Suprapubic skin (tissue), 4 donors: ENCODE results near the gene HDAC7.

ENCODE experiments used
- EP300 ChIP-seq: sonication (generic); formaldehyde crosslinking; IDR thresholded peaks from one replicate; pipeline ENCODE4 v1.6.1; 2017; ENCODE audit warnings: antibody characterized with exemption
- POLR2A ChIP-seq, 2 donors: fragments of 450-650 bp; IDR thresholded peaks; one replicate each; pipeline ENCODE4 v1.6.1; 2017; ENCODE audit warnings: antibody characterized with exemption in 2 of 2, mild to moderate bottlenecking in 2 of 2, moderate library complexity in 2 of 2
- POLR2AphosphoS5 ChIP-seq, 3 donors: sonication (generic); formaldehyde crosslinking; IDR thresholded peaks; one replicate each; pipeline ENCODE4 v1.6.1; 2017; ENCODE audit warnings: antibody characterized with exemption in 3 of 3
- TF ChIP-seq, protein P1 (sequence below), 2 donors: fragments of 200-600 bp in 1 of 2; fragments of 450-650 bp in 1 of 2; sonication (generic) in 1 of 2; IDR thresholded peaks; one replicate each; pipeline ENCODE4 v1.5.1; 2016 to 2019; ENCODE audit warnings: antibody characterized with exemption in 2 of 2, mild to moderate bottlenecking in 1 of 2, moderate library complexity in 1 of 2

DNA sequence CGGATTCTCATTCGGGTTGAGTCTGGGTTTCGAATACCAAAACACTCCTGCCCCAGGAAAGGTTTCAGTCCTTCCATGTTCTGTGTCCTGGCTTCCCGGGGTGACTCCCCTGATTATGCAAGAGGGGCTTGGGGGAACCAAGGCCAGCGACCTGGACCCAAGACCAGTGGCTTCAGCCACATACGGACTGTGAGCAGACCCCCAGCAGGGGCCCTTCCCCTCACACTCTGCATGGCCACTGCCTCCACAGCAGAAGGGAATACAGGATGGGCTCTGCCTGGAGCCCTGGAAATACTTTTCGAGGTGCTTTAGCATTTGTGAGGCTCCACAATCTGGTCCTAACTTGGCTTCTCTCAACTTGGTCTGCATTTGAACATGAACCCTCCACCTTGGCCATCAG, 19.1 kb downstream of the HDAC7 start:
- TF ChIP-seq POLR2AphosphoS5 (IDR thresholded peaks at IDR 0.05) (no peak), EP300 (no peak), POLR2A (IDR thresholded peaks at IDR 0.05) (no peak)
- TF ChIP-seq, protein P1, sequence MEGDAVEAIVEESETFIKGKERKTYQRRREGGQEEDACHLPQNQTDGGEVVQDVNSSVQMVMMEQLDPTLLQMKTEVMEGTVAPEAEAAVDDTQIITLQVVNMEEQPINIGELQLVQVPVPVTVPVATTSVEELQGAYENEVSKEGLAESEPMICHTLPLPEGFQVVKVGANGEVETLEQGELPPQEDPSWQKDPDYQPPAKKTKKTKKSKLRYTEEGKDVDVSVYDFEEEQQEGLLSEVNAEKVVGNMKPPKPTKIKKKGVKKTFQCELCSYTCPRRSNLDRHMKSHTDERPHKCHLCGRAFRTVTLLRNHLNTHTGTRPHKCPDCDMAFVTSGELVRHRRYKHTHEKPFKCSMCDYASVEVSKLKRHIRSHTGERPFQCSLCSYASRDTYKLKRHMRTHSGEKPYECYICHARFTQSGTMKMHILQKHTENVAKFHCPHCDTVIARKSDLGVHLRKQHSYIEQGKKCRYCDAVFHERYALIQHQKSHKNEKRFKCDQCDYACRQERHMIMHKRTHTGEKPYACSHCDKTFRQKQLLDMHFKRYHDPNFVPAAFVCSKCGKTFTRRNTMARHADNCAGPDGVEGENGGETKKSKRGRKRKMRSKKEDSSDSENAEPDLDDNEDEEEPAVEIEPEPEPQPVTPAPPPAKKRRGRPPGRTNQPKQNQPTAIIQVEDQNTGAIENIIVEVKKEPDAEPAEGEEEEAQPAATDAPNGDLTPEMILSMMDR (IDR thresholded peaks at IDR 0.05), result no peak
